ENCODE results near the gene VSNL1. TPM values are rescaled to one million over a fixed set of nuclear protein-coding genes. Genes with fewer than 3 reads are reported as not detected.
A peak's percentile ranks its signal among the peaks of the same experiment; 100 is the strongest.

The VSNL1 gene
- total and polyA plus RNA-seq, 2 experiments from 2014 or later: 102 to 112 TPM

- Mint-ChIP-seq H3K4me1 (0 out of 3 replicates have a peak, but pooled peaks cover 5% of the 10 kb centered on the region), H3K27ac (no peak overlapping the region), H3K27me3 (ENCODE audit: insufficient read depth, low read depth, poor library complexity) (no peaks in the 10 kb centered on the region), H3K4me3 (no peak overlapping the region), H3K36me3 (ENCODE audit: low read depth) (peaks cover 20% of the 10 kb centered on the region), H3K9me3 (no peaks in the 10 kb centered on the region)
- Histone ChIP-seq H3K4me3 (no peak overlapping the region), H3K4me1 (ENCODE audit: insufficient read depth) (no peaks in the 10 kb centered on the region), H3K27ac (ENCODE audit: low read depth) (peak overlapping the region; percentile 42), H3K36me3 (ENCODE audit: insufficient read depth) (peaks cover 19% of the 10 kb centered on the region; the same call in 1 of the 2 replicates), H4K20me1 (replicated peaks; ENCODE audit: insufficient read depth) (peaks cover 17% of the 10 kb centered on the region), H3K4me2 (no peak overlapping the region), H3K79me2 (replicated peaks; ENCODE audit: insufficient read depth) (no peaks in the 10 kb centered on the region; the same call in 1 of the 2 replicates), H3K9me2 (ENCODE audit: insufficient read depth) (no peaks in the 10 kb centered on the region), H2AFZ (no peak overlapping the region), H3K27me3 (ENCODE audit: insufficient read depth) (no peaks in the 10 kb centered on the region), H3F3A (replicated peaks; ENCODE audit: low read depth) (peaks cover 4% of the 10 kb centered on the region; the same call in 1 of the 2 replicates)
- TF ChIP-seq ZNF114 (CRISPR knock-in tag; IDR thresholded peaks at IDR 0.05): no peak
- no peak for TF ChIP-seq ZNF462 (CRISPR knock-in tag; IDR thresholded peaks at IDR 0.05)
- no peak for TF ChIP-seq POLR2AphosphoS5 (IDR thresholded peaks at IDR 0.05; ENCODE audit: low read depth)
- no peak for TF ChIP-seq EZH2 (IDR thresholded peaks at IDR 0.05; ENCODE audit: low read depth, unreplicated experiment)
- TF ChIP-seq REST (IDR thresholded peaks at IDR 0.05; ENCODE audit: unreplicated experiment): no peak
- TF ChIP-seq, protein P1, sequence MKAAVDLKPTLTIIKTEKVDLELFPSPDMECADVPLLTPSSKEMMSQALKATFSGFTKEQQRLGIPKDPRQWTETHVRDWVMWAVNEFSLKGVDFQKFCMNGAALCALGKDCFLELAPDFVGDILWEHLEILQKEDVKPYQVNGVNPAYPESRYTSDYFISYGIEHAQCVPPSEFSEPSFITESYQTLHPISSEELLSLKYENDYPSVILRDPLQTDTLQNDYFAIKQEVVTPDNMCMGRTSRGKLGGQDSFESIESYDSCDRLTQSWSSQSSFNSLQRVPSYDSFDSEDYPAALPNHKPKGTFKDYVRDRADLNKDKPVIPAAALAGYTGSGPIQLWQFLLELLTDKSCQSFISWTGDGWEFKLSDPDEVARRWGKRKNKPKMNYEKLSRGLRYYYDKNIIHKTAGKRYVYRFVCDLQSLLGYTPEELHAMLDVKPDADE (IDR thresholded peaks at IDR 0.05): no peak
- no peak for TF ChIP-seq NANOG (IDR thresholded peaks at IDR 0.05; ENCODE audit: borderline replicate concordance)
- TF ChIP-seq EZH2phosphoT487 (IDR thresholded peaks at IDR 0.05; ENCODE audit: unreplicated experiment): no peak
- no peak for TF ChIP-seq JUNB (IDR thresholded peaks at IDR 0.05; ENCODE audit: unreplicated experiment)
- TF ChIP-seq, protein P2, sequence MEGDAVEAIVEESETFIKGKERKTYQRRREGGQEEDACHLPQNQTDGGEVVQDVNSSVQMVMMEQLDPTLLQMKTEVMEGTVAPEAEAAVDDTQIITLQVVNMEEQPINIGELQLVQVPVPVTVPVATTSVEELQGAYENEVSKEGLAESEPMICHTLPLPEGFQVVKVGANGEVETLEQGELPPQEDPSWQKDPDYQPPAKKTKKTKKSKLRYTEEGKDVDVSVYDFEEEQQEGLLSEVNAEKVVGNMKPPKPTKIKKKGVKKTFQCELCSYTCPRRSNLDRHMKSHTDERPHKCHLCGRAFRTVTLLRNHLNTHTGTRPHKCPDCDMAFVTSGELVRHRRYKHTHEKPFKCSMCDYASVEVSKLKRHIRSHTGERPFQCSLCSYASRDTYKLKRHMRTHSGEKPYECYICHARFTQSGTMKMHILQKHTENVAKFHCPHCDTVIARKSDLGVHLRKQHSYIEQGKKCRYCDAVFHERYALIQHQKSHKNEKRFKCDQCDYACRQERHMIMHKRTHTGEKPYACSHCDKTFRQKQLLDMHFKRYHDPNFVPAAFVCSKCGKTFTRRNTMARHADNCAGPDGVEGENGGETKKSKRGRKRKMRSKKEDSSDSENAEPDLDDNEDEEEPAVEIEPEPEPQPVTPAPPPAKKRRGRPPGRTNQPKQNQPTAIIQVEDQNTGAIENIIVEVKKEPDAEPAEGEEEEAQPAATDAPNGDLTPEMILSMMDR (conservative IDR thresholded peaks at IDR 0.05; ENCODE audit: low read depth in 2 of 2): no peak
- TF ChIP-seq STAT1 (IDR thresholded peaks at IDR 0.05; ENCODE audit: unreplicated experiment): no peak
- no peak for TF ChIP-seq CREB1 (CRISPR knock-in tag; IDR thresholded peaks at IDR 0.05; ENCODE audit: low read depth)
- TF ChIP-seq ZNF331 (CRISPR knock-in tag; IDR thresholded peaks at IDR 0.05; ENCODE audit: low read depth): no peak
- ATAC-seq (no peak), DNase-seq (ENCODE audit: low spot score) (no peak)
These were observed 117.3 kb downstream of the VSNL1 start for GRCh38 chr2:17657759-17658158.

Measured in GM23338 (cell line).